OCI-LY1 (cell line): ENCODE results near the gene SLC5A2.

Experiments
- H2AFZ ChIP-seq: fragments of 200-600 bp; sonication (generic), shearing (Covaris generic); 2 replicates; pipeline ENCODE4 v1.6.0; 2014; ENCODE audit warnings: antibody characterized with exemption, mild to moderate bottlenecking, low read length
- H3F3A ChIP-seq: fragments of 200-600 bp; sonication (generic), shearing (Covaris generic); 2 replicates; pipeline ENCODE4 v1.6.0; 2014; ENCODE audit warnings: mild to moderate bottlenecking, antibody characterized with exemption, low read length, moderate library complexity; ENCODE audit not compliant: insufficient read depth
- H3K27ac ChIP-seq: fragments of 200-600 bp; sonication (generic); 2 replicates; pipeline ENCODE4 v1.5.1; 2014; ENCODE audit warnings: low read length, mixed run types, mild to moderate bottlenecking, low read depth; ENCODE audit not compliant: poor library complexity, severe bottlenecking
- H3K27me3 ChIP-seq: fragments of 200-600 bp; sonication (generic); 2 replicates; pipeline ENCODE4 v1.6.0; 2014; ENCODE audit warnings: antibody characterized with exemption, mild to moderate bottlenecking, low read length, moderate library complexity; ENCODE audit not compliant: insufficient read depth
- H3K36me3 ChIP-seq: fragments of 200-600 bp; sonication (generic); 2 replicates; pipeline ENCODE4 v1.6.1; 2014; ENCODE audit warnings: mild to moderate bottlenecking, antibody characterized with exemption, low read length, moderate library complexity, mixed read lengths; ENCODE audit not compliant: insufficient read depth
- H3K4me1 ChIP-seq: fragments of 200-600 bp; sonication (generic); 2 replicates; pipeline ENCODE4 v1.5.1; 2014; ENCODE audit warnings: mild to moderate bottlenecking, low read length, moderate library complexity; ENCODE audit not compliant: insufficient read depth, severe bottlenecking
- H3K4me2 ChIP-seq: fragments of 200-600 bp; sonication (generic), shearing (Covaris generic); 2 replicates; pipeline ENCODE4 v1.6.1; 2014; ENCODE audit warnings: low read length
- H3K4me3 ChIP-seq: fragments of 200-600 bp; sonication (generic); 2 replicates; pipeline ENCODE4 v1.5.1; 2014; ENCODE audit warnings: low read length, low read depth, mild to moderate bottlenecking, mixed read lengths; ENCODE audit not compliant: poor library complexity, severe bottlenecking
- H3K79me2 ChIP-seq: fragments of 200-600 bp; shearing (Covaris generic); 2 replicates; pipeline ENCODE4 v1.6.1; 2016; ENCODE audit warnings: mixed run types, low read length, mixed read lengths; ENCODE audit not compliant: insufficient read depth
- H3K9ac ChIP-seq: fragments of 200-600 bp; sonication (generic), shearing (Covaris generic); 2 replicates; pipeline ENCODE4 v1.6.1; 2014; ENCODE audit warnings: mild to moderate bottlenecking, low read length, mixed read lengths
- H3K9me2 ChIP-seq: fragments of 200-600 bp; sonication (generic), shearing (Covaris generic); 2 replicates; pipeline ENCODE4 v1.6.1; 2014; ENCODE audit warnings: low read depth, mild to moderate bottlenecking, low read length, mixed read lengths
- H3K9me3 ChIP-seq: fragments of 200-600 bp; shearing (Covaris generic); 2 replicates; pipeline ENCODE4 v1.6.1; 2014; ENCODE audit warnings: low read length, mixed read lengths
- H4K20me1 ChIP-seq: fragments of 200-600 bp; sonication (generic), shearing (Covaris generic); 2 replicates; pipeline ENCODE4 v1.6.0; 2016; ENCODE audit warnings: mild to moderate bottlenecking, low read length; ENCODE audit not compliant: insufficient read depth
- CTCF ChIP-seq: fragments of 200-600 bp; sonication (generic), shearing (Covaris generic); IDR thresholded peaks from 2 replicates; pipeline ENCODE4 v1.5.1; 2017; ENCODE audit warnings: mild to moderate bottlenecking, antibody characterized with exemption, low read length, moderate library complexity, mixed read lengths
- EZH2 ChIP-seq: fragments of 200-600 bp; sonication (generic), shearing (Covaris generic); IDR thresholded peaks from 2 replicates; pipeline ENCODE4 v1.8.0; 2017; ENCODE audit warnings: borderline replicate concordance, mixed run types, mild to moderate bottlenecking, antibody characterized with exemption, low read length, moderate library complexity, mixed read lengths

The SLC5A2 gene

GRCh38 chr16:31487071-31487719, 4.3 kb downstream of the SLC5A2 start:
- H3K4me2 ChIP-seq = peak overlapping the region; percentile 74
- H3K9me3 ChIP-seq = no peaks in the 10 kb centered on the region
- no peak overlapping the region for H2AFZ ChIP-seq
- H3K27me3 ChIP-seq = peaks cover 11% of the 10 kb centered on the region; the same call in 1 of the 2 replicates
- H3K9ac ChIP-seq = peak overlapping the region; percentile 46; the same call in 1 of the 2 replicates
- no peaks in the 10 kb centered on the region for H3K79me2 ChIP-seq
- peaks cover 11% of the 10 kb centered on the region for H3K4me1 ChIP-seq
- TF ChIP-seq EZH2 (no peak), CTCF (no peak)
- H3K36me3 ChIP-seq = no peaks in the 10 kb centered on the region
- no peak overlapping the region for H3K27ac ChIP-seq
- H3F3A ChIP-seq = no peaks in the 10 kb centered on the region
- no peaks in the 10 kb centered on the region for H3K9me2 ChIP-seq
- H3K4me3 ChIP-seq = peak overlapping the region; percentile 59
- H4K20me1 ChIP-seq = no peaks in the 10 kb centered on the region

- Histone ChIP-seq H3K27ac (no peak overlapping the region), H3K79me2 (no peaks in the 10 kb centered on the region), H3K4me3 (peak overlapping the region; percentile 59), H3K9ac (peak overlapping the region; percentile 46; the same call in 1 of the 2 replicates), H3K4me1 (peaks cover 11% of the 10 kb centered on the region), H2AFZ (no peak overlapping the region), H3K27me3 (peaks cover 11% of the 10 kb centered on the region; the same call in 1 of the 2 replicates), H3K9me3 (no peaks in the 10 kb centered on the region), H4K20me1 (no peaks in the 10 kb centered on the region), H3K9me2 (no peaks in the 10 kb centered on the region), H3K36me3 (no peaks in the 10 kb centered on the region), H3F3A (no peaks in the 10 kb centered on the region), H3K4me2 (peak overlapping the region; percentile 74)
- TF ChIP-seq EZH2 (no peak), CTCF (no peak)
These were observed 5.0 kb downstream of the SLC5A2 start for GRCh38 chr16:31487720-31488467.

DNA sequence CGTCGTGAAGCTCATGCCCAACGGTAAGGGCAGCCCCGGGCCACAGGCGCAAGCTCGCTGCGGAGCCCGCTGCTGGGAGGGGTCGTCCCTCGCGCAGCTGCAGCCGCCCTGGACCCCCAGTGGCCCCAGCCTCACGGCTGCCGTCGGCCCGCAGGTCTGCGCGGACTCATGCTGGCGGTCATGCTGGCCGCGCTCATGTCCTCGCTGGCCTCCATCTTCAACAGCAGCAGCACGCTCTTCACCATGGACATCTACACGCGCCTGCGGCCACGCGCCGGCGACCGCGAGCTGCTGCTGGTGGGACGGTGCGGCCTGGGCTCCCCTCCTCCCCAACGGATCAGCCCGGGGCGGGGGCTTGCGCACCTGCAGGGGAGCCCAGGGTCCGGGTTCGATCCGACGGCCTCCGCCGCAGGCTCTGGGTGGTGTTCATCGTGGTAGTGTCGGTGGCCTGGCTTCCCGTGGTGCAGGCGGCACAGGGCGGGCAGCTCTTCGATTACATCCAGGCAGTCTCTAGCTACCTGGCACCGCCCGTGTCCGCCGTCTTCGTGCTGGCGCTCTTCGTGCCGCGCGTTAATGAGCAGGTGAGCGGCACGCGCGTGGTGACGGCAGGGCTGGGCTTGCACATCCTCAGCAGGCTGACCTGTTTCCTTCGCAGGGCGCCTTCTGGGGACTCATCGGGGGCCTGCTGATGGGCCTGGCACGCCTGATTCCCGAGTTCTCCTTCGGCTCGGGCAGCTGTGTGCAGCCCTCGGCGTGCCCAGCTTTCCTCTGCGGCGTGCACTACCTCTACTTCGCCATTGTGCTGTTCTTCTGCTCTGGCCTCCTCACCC, 5.8 kb downstream of the SLC5A2 start:
- Histone ChIP-seq H3K9me2 (no peaks in the 10 kb centered on the region), H3K4me1 (peaks cover 11% of the 10 kb centered on the region), H3K36me3 (no peaks in the 10 kb centered on the region), H3F3A (no peaks in the 10 kb centered on the region), H3K79me2 (no peaks in the 10 kb centered on the region), H3K4me2 (0 out of 2 replicates have a peak overlapping the region, but pooled peaks have one; percentile 74), H3K9me3 (no peaks in the 10 kb centered on the region), H3K27me3 (peaks cover 7% of the 10 kb centered on the region; the same call in 1 of the 2 replicates), H3K27ac (no peak overlapping the region), H3K9ac (no peak overlapping the region), H3K4me3 (peak overlapping the region; percentile 59), H2AFZ (no peak overlapping the region), H4K20me1 (no peaks in the 10 kb centered on the region)
- TF ChIP-seq EZH2 = no peak
- TF ChIP-seq CTCF = no peak
